HL-60 (cell line): ENCODE measurements around the gene STAT5B.

Experiments used
- DNase-seq, 2 experiments: peaks; one replicate each; pipeline ENCODE4 v3.0.0-alpha.2; 2010 to 2020; ENCODE audit warnings: low read depth in 1 of 2, low spot score in 1 of 2
- H3K27ac ChIP-seq: fragments of 250-450 bp; sonication (Bioruptor Pico); replicated peaks from 2 replicates; pipeline ENCODE4 v1.5.1; 2020; ENCODE audit warnings: mild to moderate bottlenecking, moderate library complexity
- H3K27me3 ChIP-seq: fragments of 250-450 bp; sonication (Bioruptor Pico); 2 replicates; pipeline ENCODE4 v1.5.1; 2021; ENCODE audit warnings: mild to moderate bottlenecking, moderate library complexity; ENCODE audit not compliant: insufficient read depth, poor library complexity, severe bottlenecking
- H3K4me3 ChIP-seq: replicated peaks from 2 replicates; pipeline ENCODE4 v1.5.1; 2011; ENCODE audit warnings: mild to moderate bottlenecking, control low read depth, low read length; ENCODE audit not compliant: insufficient read depth
- GABPA ChIP-seq: IDR thresholded peaks from 2 replicates; pipeline ENCODE4 v1.6.1; 2012; ENCODE audit warnings: low read depth
- POLR2AphosphoS5 ChIP-seq: IDR thresholded peaks from 2 replicates; pipeline ENCODE4 v1.6.1; 2012; ENCODE audit warnings: low read depth
- SPI1 ChIP-seq: IDR thresholded peaks from 2 replicates; pipeline ENCODE4 v1.6.1; 2012; ENCODE audit warnings: low read depth, mild to moderate bottlenecking, borderline replicate concordance
- TF ChIP-seq, protein P1 (sequence below): IDR thresholded peaks from one replicate; pipeline ENCODE4 v1.5.1; 2011; ENCODE audit warnings: low read length, control low read depth, inconsistent platforms; ENCODE audit not compliant: insufficient read depth
- TF ChIP-seq, protein P2 (sequence below): IDR thresholded peaks from 2 replicates; pipeline ENCODE4 v1.6.1; 2012; ENCODE audit warnings: low read depth; ENCODE audit not compliant: insufficient replicate concordance

Gene STAT5B

DNA sequence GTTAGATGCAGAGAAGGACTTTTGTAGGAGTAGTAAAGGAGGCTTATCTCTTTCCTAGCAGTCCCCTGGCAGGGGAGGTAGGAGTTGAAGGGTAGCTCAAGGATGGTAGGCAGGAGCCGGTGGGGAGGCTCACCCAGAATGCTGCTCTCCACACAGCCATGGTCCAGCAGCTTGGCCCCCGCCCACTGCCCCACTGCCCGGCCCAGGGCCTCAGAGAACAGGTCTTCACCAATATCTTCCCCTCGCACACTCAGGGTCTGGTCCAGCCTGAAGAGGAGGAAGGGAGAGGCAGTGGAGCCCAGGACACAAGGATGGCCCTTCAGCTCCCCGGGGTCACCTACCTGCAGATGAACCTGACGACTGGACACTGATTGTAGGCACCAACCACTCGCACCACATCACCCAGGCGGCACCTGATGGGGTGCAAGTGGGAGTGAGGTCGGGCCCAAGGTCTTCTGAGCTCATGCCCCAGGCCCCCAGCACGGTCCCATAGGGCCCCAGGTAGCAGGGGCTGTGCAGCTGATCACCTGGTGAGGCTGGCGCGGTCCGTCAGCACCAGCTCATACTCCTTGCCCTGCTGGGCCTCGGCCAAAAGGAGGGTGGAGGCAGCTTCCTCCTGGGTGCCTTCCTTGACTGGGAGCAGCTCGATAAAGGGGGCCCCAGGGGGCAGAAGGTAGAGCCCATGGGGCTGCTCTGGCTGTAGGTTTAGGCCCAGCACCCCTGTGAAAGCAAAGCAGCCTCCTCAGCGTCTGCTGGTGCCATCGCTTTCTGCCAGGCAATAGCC is 85.5 kb downstream of the STAT5B start:
- no peaks in the 10 kb centered on the region for H3K27me3 ChIP-seq
- no peak overlapping the region for H3K4me3 ChIP-seq
- DNase-seq = no peak
- H3K27ac ChIP-seq = no peak overlapping the region
- TF ChIP-seq SPI1 (no peak), POLR2AphosphoS5 (no peak), GABPA (no peak)
- TF ChIP-seq, protein P1, sequence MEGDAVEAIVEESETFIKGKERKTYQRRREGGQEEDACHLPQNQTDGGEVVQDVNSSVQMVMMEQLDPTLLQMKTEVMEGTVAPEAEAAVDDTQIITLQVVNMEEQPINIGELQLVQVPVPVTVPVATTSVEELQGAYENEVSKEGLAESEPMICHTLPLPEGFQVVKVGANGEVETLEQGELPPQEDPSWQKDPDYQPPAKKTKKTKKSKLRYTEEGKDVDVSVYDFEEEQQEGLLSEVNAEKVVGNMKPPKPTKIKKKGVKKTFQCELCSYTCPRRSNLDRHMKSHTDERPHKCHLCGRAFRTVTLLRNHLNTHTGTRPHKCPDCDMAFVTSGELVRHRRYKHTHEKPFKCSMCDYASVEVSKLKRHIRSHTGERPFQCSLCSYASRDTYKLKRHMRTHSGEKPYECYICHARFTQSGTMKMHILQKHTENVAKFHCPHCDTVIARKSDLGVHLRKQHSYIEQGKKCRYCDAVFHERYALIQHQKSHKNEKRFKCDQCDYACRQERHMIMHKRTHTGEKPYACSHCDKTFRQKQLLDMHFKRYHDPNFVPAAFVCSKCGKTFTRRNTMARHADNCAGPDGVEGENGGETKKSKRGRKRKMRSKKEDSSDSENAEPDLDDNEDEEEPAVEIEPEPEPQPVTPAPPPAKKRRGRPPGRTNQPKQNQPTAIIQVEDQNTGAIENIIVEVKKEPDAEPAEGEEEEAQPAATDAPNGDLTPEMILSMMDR = no peak
- TF ChIP-seq, protein P2, sequence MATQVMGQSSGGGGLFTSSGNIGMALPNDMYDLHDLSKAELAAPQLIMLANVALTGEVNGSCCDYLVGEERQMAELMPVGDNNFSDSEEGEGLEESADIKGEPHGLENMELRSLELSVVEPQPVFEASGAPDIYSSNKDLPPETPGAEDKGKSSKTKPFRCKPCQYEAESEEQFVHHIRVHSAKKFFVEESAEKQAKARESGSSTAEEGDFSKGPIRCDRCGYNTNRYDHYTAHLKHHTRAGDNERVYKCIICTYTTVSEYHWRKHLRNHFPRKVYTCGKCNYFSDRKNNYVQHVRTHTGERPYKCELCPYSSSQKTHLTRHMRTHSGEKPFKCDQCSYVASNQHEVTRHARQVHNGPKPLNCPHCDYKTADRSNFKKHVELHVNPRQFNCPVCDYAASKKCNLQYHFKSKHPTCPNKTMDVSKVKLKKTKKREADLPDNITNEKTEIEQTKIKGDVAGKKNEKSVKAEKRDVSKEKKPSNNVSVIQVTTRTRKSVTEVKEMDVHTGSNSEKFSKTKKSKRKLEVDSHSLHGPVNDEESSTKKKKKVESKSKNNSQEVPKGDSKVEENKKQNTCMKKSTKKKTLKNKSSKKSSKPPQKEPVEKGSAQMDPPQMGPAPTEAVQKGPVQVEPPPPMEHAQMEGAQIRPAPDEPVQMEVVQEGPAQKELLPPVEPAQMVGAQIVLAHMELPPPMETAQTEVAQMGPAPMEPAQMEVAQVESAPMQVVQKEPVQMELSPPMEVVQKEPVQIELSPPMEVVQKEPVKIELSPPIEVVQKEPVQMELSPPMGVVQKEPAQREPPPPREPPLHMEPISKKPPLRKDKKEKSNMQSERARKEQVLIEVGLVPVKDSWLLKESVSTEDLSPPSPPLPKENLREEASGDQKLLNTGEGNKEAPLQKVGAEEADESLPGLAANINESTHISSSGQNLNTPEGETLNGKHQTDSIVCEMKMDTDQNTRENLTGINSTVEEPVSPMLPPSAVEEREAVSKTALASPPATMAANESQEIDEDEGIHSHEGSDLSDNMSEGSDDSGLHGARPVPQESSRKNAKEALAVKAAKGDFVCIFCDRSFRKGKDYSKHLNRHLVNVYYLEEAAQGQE = no peak

DNA sequence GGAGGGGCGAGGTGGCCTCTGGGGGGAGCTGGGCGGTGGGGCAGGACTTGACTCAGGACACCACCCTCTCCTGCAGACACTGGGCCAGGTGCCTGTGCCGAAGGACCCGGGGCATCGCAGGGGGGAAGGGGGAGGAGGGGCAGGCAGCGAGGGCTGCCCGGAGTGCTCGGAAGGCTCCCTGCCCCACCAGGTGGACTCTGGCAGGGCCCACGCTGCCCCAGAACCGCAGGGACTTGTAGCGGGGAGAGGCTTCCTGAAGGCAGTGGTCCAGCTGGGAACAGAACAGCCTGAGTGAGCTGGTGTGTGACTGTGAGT is 86.6 kb downstream of the STAT5B start:
- TF ChIP-seq, protein P2 = no peak
- TF ChIP-seq, protein P1 = no peak
- TF ChIP-seq GABPA (no peak), POLR2AphosphoS5 (no peak), SPI1 (no peak)
- Histone ChIP-seq H3K4me3 (no peak overlapping the region), H3K27ac (peak overlapping the region; percentile 54; the same call in 1 of the 2 replicates), H3K27me3 (no peaks in the 10 kb centered on the region)
- DNase-seq = no peak

DNA sequence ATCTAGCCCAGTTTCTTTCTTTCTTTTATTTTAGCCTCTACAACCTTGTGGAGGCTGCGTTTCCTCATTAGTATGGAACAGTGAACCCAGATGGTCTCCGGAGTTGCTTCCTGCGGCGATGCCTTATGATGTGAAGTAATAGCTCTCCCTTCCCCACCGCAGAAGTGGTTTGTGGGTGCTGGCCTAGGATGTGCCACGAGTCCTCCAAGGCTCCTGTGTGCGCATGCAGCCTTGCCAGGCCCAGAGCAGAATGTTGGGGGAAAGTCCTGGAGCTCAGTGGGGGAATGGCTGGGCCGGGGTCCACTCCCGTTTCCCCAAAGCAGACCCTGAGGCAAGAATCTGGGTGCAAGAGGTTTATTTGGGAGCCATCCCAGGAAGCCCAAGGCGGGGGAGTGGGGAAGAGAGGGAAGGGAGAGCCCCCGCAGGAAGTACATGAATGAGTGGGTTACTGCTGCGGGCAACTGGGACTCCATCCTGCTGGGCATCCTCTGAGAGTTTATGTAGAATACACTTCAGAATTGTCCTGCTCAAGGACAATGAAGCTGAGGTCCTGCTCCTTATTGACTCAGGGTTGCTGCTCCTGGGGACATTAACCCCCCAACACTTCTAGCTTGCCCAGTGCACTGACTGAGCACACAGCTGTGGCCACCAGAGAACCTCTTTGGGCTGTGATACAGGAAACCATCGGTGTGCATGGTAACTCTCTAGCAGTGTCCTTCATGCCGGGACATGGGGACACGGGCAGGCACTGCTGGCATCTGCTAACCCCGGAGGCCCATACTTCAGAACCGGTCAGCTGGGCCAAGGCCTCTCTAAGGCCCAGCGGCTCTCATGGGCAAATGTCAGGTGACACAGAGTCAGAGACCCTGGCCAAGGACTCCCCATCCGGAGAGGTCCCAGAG is 87.2 kb downstream of the STAT5B start:
- TF ChIP-seq, protein P2 = no peak
- TF ChIP-seq POLR2AphosphoS5 = peak; percentile 96
- peak; percentile 84 for TF ChIP-seq SPI1
- TF ChIP-seq, protein P1 = no peak
- peak; percentile 45 for TF ChIP-seq GABPA
- DNase-seq = peak; percentile 95 to 96
- Histone ChIP-seq H3K27me3 (no peaks in the 10 kb centered on the region), H3K4me3 (no peak overlapping the region), H3K27ac (peak overlapping the region; percentile 54)
